SHP77 (cell line): Measurements from ENCODE around the gene SEMA6A.

Experiments used
- DNase-seq, 2 experiments: peaks; one replicate each; lab custom pipeline; 2025; lab: John Stamatoyannopoulos, UW

The SEMA6A gene

DNA sequence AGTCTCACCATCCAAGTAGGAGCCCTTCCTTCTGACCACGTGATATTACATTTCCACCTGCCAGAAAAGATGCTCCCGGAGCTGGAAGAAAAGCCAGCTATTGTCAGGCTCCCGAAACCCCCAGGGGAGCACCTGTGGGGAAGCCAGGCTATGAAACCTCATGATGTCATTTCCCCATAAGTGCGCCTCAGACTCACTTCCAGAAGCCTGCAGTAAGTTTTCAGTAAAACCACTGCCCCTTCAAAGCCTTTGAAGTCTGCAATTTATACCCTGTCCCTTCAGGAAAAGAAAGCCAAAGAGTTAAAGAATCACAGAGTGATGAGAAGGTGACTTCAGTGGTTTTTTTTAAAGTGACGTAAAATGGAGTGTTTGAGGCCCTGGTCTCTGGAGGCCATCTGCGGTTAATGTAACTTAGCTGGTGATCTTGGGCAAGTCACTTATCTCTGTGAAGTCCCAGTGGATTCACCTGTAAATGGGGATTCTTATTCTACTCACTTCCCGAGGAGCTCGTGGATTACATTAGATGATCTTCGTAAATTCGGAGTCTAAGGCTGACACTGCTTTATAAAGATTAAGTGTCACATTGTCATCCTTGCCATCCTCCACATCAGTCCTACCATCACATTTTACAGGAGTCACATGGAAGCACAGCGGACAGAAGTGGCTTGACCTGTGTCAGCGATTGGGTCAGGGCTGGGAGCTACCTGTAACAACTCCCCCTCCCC, 2.6 kb upstream of the SEMA6A start:
- DNase-seq: no peak

DNA sequence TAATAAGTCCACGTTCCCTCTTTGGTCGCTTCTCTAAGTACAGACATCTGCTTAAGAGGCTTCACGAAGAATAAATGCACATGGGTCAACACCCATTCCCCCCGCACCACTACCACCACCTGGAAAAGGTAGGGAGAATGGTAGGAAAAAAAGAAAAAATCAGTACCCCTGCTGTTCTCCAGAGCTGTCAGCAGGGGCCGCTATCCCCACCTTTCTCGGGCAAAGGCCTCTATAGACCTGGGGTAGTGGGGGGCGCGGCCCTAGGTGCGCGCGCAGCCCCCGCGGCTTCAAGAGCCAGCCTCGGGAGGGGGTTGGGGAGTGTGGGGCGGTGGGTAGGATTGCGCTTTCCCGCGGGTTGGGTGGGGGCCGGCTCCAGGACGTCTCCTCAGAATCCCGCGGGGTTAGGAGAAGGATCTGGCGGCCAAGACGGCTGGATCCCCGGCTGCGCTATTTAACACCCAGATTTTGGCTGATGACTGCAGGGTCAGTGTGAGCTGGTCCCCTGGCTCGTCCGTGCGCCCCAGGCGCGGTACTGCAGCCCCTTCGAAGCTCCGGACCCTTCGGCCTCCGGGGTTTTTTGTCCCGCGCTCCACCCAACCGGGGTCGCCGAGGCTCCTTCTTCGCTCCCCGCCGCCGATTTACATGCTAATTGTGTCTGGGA, 1.6 kb upstream of the SEMA6A start:
- peak in 1 of 2 experiments; percentile 11 for DNase-seq

DNA sequence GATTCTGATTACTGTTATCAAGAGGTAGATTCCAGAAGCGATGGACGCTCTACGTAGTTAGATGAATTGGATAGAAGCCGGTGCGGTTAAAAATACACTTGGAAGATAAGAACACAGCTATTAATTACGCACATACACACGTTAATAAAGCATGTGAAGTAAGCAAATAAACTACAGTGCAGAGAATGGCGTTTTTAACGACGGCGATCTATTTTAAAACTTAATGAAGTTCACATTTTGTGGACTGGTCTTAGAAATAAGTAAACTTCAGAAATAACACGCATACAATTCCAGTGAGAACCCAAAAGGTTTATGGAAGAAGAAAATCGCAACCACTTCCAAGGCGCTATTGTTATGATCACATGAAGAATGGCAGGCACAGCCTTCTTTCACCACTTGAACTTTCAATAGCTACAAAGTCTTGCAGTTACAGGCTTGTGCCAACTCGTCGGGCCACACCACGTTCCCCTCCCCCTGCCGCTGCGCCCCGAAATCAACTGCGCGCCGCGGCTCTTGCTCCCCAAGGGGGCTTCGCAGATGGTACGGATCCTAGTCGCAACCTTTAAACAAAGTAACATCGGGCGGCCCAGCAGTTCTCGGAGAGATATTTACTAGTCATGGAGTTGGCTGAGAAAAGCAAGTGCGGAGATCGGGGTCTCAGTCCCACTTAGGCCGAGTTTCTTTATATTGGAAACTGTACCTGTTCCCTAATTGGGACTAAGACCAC, 866 bp upstream of the SEMA6A start:
- no peak for DNase-seq

DNA sequence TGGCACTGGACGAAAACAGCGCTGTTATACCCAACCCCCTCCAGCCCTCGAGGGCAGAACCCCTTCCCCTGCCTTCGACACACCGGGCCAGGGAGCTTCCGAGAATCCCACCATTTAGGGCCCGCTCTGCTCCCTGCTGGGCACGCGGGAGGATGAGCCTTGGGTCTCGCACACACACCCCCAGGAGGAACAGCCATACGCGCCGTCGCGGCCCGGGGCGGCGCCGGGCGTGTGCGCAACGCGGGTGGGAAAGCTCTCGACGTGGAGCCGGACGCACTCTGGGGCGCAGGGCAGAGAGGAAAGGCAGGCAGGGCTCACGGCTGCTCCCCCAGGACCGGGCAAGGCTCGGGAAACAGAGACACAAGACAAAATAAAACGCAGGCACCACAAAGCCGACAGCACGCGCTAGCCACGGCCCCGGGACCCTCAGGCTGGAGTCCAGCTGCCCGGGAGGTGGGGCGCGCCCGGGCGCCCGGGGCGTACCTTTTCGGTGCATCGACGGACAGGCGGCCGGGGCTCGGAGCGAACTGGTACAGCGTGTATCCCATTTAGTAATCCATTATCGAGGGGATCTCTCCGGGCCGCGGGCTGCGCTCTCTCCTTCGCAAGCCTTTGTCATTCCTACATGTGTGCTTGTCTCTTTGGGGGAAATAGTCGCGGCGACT, 789 bp downstream of the SEMA6A start:
- no peak for DNase-seq

DNA sequence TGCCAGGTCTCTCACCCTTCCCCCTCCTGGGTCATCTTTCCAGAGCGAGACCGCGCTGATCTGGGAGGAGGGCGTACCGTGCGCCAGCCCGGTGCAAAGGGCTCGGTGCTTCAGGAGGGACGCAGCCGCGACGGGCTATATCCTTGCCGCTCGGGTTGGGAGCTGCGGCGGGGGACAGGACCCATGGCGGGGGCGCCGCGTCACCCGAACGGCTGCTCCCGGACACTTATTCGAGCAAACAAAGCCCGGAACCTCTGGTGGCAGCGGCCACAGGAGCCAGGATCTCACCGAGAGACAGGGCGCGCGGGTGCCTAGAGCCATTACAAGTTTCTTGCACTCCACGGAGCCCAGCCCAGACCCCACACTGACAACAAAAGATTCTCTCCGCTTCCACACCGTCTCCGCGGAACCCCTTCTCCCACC, 1.3 kb downstream of the SEMA6A start:
- no peak for DNase-seq

DNA sequence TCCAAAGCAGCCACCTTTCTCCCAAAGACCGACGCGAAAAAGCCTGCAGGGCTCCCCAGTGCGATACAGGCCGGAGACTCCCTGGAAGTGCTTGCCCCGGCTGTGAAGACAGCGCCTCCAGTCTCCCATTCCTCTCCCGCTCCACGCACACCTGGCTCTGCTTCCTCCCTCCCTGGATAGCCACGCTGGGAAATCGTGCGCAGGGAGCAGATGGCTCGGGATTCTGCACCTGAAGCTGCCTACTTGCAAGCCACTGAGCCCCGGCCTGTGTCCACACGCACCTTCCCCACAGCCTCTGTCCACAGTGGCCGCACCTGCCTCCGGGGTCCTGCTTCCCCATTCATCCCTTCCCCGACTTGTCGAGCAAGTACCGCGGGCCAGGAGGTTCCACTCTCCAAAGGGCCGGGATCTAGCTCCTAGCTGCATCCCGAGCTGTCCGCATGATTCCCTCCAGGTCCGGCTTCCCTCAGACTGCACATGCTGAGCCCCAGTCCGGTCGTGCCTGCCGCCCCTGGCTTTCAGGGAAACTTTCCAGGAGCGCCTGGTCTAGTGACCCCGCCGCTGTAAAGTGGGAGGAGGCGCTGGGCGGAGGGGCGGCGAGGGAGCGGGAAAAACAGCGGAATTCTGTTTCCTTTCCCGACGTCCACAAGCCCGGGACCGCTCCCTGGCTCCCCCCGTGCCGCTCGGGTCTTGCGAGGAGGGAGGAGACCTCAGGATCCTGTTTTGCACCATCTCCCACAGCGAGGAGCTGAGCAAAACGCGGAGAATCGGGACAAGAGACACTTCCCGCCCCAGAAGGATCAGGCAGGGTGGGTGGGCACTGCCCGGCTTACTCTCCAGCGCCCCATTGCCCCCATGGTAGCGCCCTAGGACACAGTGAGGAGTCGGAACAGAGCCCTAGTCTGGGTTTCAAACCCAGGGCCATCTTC, 2.0 kb downstream of the SEMA6A start:
- no peak for DNase-seq

DNA sequence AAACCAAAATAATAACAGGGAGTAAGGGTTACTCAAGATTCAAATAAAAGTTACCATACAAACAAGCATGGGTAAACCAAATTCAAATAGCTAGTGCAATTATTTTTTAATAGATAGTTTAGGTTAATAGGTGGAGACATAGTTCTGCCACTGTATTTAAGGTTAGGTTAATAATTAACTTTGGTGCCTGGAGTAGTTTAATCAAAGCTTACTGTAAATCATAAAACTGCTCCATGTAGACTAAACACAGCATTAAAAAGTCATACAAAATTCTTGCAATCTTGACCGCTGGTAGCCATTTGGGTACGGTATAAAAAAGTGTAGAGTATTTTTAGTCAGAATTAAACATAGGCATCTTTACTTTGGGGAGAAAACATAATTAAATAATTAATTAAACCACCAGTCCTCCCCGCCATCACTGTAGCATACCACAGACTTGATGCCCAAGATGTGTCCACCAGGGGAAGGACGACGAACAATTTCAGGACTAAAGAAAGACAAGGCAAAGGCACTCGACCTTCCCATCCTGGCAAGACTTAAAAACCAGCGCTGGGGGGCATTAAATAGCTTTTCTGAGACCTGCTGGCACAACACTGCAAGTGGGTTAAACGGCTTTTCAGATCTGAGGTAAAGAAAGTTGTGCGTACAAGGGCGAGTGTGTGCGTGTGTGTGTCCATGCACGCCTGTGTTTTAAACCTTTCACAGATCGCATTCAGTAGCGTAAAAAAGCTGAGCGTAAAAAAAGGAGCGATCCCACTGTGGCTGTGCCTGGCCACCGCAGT, 2.9 kb downstream of the SEMA6A start:
- DNase-seq: no peak

DNA sequence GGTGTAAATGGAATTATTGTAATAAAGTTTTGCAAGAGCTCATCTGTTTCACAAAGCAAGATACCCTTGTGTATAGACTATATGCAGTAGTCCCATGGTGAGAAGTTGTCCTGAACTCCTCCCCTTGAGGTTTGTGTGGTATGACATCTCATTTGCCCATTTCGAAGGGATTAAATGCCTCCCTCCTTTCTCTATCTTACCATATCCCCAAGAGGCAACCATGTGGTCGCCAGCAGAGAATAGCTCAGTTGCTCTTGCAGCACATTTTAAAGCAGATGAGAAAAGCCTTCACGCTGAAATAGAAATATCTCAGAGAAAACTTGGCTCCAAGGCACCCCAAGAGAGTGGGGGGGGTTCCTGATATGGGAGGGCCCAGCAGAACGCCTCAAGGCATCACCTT, 4.6 kb downstream of the SEMA6A start:
- DNase-seq: no peak

DNA sequence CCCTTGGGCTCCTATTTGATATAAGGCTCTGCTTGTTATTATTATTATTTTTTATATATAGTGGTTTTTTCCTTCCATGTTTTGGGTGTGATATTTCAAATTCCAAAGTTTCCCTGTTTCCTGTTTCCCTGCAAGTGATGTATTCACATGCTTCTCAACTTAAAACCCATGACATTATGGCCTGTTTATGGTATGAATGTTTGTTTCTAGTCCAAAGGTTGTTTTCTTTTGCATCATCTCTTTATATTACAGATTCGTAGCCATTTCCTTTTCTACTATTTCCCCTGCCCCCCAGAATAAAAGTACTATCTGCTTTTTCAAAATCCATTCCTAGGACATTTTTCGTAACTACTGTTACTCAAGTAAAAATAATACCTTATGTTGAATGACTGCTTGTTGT, 7.5 kb downstream of the SEMA6A start:
- no peak for DNase-seq

DNA sequence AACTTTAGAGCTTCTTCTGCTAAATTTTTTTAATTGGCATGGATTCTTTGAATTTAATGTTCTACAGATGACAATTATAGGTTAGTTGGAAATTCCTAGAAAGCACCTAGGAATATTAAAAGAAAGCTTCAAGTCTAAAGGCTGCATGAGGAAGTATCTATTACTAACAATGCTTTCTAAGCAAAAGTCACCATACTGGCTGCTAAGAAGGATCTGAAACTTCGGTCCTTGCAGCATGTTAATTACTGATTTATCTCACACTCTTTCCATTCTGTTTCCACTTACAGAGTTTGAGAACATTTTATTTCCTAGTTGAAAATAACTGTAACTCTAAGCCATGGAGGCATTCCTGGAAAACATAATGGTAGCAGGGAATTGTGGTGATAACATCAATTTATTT, 8.4 kb downstream of the SEMA6A start:
- DNase-seq: no peak

DNA sequence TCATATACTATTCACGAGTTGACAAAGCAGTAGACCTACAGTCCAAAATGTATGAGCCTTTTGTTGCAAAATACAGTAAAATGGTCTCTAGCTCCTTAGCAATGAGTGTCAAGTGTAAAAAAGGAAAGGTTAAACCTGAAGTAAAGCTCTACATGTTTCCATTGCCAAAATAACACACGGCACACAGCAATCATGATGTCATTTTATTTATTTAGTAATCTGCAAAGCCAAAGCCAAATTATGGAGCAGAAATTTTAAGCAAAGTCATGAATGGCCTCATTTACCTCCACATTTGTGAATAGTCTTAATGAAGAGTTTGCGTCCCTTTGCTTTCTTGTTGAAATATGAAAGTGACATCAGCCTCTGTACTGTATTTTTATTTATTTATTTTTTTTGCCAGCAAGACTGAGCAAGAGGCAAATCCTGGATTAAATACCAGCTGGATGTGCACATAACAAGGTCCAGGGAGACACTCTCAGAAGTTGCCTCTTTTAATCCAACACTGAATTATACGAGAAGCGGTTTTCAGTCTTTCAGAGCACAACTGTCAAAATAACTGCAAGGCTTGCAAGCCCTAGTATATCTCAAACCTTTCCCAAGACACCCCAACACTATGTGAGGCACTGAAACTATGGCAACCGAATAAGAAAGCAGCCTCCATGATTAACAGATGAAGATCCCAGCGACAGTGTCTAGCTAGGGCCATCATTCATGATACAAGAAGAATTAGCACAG, 9.7 kb downstream of the SEMA6A start:
- no peak for DNase-seq

DNA sequence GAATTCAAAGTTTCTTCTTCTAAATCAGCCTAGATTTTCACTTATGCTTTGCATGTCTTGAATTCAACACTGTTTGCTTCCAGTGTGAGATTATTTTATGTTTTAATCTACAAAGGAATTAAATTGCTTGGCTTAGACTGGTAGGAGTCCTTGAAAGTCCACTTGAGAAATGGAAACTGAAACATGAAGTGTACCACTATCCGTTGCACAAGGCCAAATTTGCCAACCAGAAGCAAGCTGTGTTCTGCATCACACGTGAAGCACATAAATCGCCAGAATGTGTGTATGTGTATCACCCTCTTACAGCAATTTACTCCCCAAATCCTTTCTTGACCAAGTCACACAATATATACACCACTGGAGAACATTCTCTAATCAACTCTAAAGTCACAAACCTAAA, 10.3 kb downstream of the SEMA6A start:
- DNase-seq: no peak

DNA sequence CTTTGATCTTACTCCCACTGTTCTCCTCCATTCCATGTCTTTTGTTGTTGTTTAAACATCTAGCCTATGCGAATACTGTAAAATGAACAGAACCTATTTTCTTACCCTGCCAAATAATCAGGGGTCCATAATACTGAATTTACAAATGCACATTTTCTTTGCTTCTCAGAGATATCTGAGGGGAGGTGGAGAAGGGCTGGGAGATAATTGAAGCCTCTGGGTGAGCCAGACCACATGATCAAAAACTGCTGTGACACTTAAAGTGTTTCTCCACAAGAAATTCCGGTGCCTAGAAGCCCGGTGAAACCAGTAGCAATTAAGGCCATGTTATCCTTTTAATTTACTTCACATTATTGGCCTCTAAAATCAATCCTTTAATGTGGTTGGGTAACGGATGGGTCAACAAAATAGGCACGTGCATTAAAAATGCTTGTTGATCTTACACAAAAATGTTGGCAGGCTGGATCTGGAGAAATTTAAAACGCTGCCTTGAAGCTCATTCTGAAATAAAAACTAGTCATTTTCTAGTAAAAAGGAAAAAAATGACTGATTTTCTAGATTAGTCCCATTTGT, 10.8 kb downstream of the SEMA6A start:
- no peak for DNase-seq

DNA sequence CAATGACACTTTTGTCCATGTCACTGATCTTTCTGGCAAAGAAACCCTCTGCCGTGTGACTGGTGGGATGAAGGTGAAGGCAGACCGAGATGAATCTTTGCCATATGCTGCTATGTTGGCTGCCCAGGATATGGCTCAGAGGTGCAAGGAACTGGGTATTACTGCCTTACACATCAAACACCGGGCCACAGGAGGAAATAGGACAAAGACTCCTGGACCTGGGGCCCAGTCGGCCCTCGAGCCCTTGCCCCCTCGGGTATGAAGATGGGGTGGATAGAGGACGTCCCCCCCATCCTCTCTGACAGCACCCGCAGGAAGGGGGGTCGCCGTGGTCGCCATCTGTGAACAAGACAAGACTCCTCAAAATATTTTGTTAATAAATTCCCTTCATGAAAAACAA, 12.0 kb downstream of the SEMA6A start:
- DNase-seq: no peak

DNA sequence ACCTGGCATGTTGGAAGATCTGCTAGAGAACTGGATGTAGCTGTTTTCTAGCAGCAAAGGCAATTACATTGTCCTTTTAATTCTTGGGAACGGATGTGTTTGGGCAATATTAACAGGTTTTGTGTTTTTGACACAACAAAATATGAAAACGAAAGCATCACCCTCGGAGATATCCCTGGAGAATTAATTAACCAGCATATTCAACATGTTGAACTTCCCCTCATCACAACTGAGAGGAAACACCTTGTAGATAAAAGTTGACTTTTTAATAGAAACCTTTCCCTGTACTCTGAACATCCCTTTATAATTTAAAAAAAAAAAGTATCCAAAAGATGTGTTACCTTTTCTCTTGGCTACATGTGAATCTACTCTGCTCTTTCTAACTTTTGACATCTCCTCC, 13.0 kb downstream of the SEMA6A start:
- DNase-seq: no peak

DNA sequence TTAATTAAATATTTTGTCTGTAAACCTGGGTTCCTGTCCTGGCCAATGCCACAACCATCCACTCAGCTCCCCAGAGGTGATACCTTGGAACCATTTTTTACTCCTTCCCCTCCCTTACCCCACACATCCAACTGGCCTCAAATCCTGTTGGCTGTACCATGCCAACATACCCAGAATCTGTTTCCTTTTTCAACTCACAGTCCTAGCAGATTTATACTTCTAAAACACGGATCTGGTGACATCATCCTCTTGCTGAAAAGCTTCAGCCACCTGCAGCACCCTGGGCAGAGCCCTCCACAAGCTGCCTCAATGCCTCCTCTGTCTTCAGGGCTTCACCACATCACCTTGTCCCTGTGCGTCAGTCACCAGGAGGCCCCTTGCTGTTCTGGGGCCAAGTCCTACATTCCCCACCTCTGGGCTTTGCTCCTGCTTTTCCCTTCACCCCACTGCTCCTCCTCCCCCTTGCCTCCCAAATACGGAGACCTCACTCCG, 14.9 kb downstream of the SEMA6A start:
- DNase-seq: no peak

DNA sequence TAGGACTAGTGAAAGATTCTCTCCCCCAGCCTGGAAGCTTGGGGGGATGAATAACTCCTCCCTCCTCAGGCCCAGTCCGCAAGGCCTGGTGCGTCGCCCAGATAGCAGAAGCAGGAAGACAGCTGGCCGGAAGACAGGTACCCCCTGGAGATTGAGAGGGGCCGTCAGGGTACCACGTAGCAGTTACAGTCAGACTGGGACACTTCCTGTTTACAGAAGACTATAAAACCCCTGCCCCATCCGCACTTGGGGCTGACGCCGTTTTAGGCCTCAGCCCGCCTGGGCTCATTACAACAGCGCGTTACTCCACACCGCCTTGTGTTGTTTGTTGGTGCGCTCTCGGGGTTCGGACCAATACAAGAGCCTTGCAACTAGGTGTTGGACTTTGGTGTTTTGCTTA, 15.4 kb downstream of the SEMA6A start:
- DNase-seq: no peak

DNA sequence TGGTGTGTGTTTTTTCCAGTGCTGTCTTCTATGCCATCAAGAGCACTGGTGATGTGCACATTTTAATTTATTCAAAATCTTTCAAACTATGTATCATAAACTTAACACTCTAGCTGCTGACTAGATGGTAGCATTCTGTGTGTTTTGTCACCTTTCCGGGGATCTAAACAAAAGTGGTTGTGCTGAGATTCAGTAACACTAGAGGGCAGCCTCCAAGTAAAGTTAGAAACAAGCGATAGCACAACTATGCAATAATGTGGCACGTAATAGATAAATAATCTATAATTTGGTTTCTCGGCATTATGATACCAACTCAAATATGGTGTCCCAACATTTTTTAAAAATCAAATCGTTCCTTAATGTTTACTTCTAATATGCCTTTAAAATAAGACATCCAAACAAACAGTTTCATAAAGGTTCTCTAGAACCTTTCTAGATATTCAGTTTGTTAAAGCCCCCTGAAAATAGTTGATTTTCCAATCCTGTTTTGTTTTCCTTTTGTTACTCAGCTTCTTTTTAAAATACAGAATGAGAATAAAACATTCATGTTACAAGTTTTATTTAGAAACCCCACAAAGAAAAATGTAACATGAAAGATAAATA, 16.9 kb downstream of the SEMA6A start:
- peak in 1 of 2 experiments; percentile 30 for DNase-seq

DNA sequence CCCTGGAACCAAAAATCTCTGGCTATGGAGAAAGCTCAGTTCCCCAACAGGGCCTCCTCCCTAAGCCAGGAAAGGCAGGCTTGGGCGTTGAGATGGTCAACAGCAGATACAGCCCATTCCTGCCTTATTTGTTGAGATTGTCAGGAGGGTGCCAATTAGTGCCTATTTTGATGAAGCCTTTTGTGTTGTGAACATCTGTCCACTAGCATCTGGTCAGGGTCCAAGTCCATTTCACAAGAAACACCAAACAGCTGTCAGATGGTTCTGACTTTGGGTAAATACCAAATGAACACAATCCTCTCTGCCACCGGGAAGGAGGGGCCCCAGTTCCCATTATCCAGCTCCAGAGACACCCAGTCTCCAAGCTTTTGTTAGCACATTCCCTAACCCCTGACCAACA, 19.9 kb downstream of the SEMA6A start:
- no peak for DNase-seq
